GM21723 (cell line): Measurements from ENCODE around the gene WDR4.
"Not testable (repeated sequence)": the region's sequence is repeated elsewhere in the genome, so short reads cannot be mapped to it uniquely, and the experiment has no call there.

ENCODE experiments used
- ATAC-seq: cut with Tn5 transposase; IDR thresholded peaks from one replicate; pipeline ENCODE4 v1.9.1; 2021; ENCODE audit warnings: mild to moderate bottlenecking, moderate library complexity; ENCODE audit not compliant: unreplicated experiment

The WDR4 gene

DNA sequence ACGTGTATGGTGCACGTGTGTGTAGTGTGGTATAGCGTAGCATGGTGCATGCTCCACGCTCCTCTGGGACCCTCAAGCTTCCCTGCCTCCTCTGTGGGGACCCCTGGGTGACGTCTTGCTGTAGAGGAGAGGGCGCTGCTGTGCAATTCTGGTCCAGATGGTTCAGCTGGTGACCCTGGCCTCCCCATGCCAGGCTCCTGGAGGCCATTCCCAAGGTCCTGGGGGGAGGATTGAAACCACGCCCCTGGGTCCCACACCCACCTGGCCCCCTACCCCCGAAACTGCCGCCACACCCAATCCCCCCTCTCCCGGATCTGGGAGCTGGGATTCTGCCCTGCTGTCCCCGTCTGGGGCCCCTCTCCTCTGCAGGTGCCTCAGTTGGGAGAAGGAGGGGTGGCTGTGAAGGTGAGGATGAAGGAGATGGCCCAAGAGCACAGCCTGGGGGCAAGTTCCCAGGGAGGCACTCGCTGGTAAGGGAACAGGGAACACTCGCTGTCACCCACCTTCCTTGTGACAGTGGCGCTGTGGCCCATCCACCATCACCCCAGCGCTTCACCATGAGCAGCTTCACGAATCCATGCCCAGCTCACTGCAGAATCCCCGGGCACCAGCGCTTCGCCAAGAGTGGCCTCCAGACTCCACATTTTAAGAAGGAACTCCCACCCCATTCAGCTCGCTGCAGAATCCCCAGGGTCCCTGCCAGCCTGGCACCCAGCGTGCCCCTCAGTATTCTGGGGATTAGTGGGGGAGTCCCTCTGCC is 38.0 kb downstream of the WDR4 start:
- ATAC-seq, result no peak

DNA sequence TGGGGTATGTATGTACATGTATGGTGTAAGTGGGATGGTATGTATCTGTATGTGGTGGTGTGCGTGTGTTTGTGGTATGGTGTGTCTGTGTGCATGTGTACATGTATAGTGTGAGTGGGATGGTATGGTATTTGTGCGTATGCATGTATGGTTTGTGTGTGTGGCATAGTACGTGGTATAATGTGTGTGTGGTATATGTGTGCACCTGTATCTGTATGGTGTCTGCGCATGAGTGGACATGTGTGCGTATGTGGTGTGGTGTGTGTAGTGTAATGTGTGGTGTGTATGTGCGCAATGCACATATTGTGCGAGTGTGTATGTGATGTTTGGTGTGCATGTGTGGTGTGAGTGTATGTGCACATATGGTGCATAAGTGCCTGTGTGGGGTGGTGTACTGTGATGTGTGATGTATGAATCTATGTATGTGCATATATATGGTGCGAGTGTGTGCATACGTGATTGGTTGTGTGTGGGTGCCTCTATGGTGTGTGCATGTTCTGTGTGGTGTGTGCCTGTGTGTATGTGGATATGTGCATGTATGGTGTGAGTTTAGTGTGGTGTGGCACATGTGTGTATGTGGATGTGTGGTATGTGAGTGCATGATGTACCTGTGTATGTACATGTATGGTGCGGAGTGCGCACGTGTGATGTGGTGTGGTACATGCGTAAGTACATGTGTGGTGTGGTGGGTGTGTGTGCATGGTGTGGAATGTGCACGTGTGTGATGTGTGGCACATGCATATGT is 38.8 kb downstream of the WDR4 start:
- no peak for ATAC-seq

DNA sequence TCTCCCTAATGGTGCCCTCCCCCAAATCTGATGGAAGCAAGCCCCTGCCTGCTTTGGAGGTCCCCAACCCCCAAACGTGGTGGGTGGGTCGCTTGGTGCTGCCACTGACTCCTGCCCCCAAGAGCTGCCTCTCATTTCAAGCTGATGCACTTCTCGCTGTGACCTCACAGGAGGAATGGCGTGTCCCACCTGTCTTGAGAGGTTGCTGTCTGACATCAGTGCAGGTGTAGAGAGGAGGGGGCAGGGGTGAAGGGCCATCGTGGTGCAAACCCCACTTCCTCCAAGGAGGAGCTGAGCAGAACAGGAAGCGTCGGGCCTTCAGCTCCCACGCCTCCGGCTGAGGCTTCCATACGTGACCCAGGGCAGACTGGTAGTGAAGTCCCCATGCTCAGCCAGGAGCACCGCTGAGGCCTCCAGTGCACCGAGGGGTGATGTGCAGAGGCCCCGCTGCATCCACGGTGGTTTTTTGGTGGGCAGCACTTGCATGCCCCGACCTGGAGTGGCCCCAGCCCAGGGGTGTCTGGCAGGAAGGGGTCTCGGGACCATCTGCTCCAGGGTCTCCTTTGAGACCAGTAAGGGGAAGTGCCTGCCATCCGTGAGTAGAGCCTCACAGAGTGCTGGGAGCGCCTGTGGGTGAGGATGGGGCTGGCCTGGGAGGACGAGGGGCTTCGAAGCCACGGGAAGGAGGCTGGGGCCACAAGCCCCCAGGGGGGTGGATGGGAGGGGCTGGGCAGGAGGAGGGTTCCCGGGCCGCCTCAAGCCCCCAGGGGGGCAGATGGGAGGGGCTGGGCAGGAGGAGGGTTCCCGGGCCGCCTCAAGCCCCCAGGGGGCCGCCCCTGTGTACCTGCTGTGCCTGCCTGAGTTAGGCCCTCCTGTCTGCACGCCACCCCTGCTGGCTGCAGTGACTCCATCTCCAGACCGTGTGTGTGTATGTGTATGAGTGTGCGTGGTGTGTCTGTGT is 39.8 kb downstream of the WDR4 start:
- ATAC-seq, result no peak

DNA sequence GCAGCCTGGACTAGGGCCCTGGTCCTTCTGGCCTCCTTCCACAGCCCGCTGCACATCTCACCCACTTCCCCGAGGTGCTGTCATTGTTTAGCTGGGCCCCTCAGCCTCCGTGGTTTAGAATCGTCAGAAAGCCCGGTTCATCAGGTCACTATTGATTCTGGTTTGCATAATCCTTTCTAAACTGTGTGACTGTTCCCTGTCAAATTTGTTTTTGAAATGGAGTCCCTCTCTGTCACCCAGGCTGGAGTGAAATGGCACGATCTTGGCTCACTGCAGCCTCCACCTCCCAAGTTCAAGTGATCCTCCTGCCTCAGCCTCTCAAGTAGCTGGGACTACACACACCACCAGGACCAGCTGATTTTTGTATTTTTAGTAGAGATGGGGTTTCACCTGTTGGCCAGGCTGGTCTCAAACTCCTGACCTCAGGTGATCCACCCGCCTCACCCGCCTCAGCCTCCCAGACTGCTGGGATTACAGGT is 41.1 kb downstream of the WDR4 start:
- not testable (repeated sequence) for ATAC-seq

DNA sequence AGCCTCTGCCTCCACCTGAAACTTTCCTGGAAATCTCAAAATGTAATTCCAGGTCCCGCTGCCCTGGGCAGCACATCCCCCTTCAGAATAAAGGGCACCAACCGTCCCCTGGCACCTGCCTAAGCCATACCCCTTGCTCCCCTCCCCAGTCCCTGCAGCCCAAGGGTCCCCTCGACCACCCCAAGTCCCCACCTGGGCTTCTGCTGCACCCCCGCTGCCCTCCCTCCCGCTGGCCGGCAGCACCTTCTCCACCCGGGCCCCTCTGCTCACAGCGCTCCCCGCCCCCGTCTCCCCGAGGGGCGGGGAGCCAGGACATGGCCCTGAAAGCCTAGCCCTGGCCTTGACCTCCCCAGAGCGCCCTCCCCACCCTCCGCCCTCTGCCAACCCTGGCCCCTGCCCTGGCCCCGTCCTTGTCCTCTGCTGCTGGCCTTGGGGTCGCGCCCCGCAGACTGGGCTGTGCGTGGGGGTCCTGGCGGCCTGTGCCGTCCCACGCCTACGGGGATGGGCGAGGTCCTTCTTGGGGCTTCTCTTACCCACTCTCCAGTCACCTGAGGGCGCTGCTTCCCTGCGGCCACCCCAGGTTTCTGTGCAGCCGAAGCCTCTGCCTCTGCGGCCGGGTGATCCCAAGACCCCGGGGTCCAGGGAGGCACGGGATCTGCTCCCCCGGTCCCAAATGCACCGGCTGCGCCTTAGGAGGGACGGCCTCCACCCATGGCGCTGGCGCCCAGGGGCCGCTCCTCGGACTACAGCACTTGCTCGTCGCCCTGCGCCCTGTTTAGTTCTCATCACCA is 41.7 kb downstream of the WDR4 start:
- ATAC-seq, result no peak

DNA sequence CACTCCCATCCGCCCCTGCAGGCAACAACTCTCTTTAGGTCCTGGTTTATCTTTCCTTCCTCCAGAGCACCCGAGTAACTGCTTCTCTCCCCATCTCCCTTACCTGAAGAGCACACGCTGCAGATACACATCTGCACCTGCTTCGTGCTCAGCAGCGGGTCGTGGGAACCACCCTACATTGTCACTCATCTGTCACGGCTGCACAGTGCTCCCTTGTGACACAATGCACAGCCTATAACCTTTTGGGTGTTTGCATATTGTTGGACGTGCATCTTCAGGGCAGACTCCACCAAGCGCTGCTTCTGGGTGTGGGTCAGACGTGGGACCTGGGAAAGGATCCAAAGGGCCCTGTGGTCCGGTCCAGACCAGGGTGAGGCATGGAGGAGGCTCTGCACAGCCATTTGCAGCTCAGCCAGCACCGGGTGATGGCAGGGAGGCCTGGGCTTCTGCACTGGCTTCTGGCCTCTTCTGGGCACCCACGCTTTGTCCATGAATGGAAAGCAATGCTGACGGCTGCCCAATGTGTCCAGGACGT is 42.5 kb downstream of the WDR4 start:
- ATAC-seq, result no peak

DNA sequence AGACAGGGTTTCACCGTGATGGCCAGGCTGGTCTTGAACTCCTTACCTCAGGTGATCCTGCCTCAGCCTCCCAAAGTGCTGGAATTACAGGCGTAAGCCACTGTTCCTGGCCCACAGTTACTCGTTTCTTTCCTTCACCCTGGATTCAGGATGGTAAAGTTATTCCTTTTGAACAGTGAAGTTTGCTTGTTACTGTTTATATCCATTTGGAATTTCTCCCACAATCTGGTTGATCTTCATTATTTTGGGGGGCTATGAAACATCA is 43.0 kb downstream of the WDR4 start:
- no peak for ATAC-seq

DNA sequence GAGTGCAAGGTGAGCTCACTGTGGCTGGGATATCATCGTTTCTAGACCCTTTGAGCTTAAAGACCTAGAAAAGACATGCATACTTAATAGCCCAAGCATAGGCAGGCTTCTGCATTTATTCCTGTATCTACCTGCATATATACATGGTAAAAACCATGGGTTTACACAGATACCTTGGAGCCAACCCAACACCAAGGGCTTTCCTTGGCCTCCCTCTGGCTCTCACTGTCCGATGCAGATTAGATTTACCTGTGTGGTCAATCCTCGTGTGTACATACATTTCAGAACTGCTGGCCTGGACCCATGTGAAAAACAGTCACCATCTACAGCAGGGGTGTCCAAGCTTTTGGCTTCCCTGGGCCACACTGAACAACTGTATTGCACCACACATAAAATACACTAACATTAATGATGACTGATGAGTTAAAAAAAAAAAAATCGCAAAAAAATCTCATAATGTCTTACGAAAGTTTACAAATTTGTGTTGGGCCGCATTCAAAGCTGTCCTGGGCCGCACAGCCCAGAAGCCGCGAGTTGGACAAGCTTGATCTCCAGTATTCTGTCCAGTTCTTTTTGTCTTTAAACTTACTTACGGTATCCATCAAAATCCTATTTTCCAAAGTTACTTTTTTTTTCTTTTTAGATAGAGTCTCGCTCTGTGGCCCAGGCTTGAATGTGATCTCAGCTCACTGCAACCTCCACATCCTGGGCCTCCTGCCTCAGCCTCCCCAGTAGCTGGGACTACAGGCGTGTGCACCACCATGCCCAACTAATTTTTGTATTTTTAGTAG is 43.5 kb downstream of the WDR4 start:
- ATAC-seq, result no peak

DNA sequence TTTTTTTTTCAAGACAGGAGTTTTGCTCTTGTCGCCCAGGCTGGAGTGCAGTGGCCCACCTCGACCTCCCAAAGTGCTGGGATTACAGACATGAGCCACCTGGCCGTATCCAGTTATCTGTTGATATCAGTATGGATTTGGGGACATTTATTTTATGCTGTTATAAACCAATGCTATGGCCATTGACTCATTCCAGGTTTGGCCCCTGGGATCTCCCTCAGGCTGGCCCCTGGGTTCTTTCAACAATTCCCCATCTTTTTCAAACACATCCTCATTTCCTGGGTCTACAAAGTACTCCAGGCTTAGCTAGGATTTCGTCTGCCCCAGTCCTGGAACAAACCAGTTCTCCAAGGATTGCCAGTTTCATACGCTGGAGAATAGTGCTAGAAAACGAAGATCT is 44.1 kb downstream of the WDR4 start:
- ATAC-seq, result no peak

DNA sequence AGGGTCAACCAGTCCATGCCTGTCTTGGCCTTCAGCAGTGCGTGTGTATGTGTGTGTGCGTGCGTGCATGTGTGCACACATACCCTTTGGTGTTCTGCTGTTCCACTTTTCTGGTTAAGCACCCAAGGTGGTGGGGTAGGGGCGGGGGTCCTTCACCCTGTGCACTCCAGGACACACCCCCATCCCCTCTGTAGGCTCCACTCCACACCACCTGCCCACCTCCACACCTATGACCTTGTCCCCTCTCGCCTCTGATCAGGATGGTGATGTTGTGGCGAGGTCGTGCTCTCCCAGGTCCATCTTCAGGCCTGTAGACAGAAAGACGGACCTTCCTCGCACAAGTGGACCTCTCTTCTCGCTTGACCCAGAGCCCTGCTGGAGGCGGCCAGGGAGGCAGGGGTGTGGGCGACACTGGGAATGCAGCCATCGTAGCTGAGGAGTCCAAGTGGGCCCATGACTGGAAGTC is 44.6 kb downstream of the WDR4 start:
- no peak for ATAC-seq

DNA sequence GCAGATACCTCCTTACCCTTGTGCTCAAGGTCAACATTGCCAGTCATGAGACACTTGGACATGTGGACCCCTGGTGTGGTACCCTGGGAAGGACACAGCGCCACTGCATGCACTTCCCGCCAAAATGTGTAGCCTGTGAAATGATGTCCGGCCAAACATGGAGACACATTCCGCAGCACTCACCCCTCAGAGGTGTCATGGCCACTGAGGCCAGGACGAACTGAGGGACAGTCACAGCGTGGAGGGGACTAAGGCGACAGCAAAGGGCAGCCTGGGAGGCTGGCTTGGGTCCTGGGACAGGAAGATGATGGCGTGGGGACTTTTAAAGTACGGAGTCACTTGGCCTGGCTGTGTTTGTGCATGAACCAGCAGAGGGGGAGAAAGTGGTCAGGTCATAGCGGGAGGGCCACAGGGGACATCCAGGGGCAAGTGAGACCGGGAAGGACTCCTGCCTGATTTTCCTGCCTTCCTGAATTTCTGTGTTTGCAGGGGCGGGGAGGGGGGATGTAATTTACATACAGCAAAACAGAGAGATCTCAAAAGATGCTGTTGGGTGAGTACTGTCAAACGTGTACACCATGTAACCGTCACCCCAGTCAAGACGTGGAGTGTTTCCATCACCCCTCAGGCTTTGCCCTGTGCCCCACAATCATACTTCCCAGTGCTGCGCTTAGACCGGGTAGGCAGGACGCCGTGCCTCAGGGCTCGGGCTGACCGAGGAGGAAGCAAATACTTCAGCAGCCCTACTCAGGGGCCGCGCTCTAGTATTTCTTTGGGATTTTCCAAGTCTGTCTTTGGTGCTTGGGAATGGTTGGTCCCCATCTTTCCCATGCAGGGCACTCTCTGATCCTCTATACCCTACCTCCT is 45.2 kb downstream of the WDR4 start:
- no peak for ATAC-seq

DNA sequence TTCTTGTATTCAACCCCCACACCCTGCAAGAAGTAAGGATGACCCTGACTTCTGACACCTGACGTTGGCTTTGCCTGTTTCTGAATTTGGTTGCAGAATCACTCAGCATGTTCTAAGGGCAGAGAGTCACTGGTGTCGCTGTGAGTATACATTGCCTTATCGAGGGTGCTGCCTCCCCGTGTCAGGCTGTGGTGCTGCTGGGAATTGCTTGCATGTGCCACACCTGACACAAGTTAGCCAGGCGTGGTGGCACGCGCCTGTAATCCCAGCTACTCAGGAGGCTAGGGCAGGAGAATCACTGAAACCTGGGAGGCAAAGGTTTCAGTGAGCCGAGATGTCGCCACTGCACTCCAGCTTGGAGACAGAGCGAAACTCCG is 45.9 kb downstream of the WDR4 start:
- no peak for ATAC-seq

DNA sequence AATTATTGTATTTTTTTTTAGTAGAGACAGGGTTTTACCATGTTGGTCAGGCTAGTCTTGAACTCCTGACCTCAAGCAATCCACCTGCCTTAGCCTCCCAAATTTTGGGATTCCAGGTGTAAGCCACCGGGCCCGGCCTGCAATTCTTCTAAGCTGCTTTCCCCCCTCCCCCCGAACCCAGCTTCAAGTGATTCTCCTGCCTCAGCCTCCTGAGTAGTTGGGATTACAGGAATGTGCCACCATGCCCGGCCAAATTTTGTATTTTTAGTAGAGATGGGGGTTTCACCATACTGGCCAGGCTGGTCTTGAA is 47.1 kb downstream of the WDR4 start:
- not testable (repeated sequence) for ATAC-seq

DNA sequence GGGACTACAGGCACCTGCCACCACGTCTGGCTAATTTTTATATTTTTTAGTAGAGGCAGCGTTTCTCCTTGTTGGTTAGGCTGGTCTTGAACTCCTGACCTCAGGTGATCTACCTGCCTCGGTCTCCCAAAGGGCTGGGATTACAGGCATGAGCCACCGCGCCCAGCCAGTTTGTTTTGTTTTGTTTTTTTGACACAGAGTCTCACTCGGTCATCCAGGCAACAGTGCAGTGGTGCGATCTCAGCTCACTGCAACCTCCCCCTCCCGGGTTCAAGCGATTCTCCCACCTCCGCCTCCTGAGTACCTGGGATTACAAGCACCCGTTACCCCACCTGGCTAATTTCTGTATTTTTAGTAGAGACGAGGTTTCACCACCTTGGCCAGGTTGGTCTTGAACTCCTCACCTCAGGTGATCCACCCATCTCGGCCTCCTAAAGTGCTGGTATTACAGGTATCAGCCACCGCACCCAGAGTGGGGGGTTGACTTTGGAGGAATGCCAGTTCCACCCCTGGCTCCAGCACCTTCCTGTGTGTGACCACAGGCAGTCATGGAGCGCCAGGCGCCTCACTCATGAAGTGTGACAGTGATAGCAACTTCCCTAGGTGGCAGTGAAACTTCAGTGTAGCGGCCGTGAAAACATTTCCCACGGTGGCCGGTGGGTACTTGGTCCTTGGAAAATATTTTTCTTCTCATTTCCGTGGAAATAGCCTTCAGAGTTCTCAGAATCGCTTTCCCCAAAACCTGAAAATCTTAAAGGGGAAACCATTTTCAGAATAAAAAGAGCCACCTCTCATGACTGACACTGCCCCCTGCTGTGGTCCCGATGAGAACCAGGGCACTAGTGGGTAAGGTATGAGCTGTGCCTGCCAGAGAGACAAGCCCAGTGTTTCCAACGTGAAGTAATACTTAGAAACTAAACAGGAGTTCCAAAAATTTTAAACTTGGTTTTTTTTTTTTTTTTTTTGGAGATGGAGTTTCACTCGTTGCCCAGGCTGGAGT is 48.6 kb downstream of the WDR4 start:
- ATAC-seq, result no peak

DNA sequence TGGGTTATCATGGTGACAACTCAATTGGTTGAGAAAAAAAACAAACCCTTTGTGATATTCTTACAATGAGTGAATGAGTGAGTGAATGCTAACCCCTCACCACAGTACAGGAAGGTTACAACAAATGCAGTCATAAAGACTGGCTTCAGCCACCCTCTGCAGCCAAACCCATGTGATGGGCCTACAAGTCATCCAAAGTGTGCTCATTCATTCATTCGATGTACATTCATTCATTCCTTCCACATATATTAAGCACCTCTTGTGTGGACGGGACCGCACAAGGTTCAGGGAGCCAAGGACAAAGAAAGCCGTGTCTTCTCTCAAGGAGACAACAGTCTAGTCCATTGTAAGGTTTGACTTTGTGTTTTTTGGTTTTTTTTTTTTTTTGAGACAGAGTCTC is 49.4 kb downstream of the WDR4 start:
- ATAC-seq, result no peak

DNA sequence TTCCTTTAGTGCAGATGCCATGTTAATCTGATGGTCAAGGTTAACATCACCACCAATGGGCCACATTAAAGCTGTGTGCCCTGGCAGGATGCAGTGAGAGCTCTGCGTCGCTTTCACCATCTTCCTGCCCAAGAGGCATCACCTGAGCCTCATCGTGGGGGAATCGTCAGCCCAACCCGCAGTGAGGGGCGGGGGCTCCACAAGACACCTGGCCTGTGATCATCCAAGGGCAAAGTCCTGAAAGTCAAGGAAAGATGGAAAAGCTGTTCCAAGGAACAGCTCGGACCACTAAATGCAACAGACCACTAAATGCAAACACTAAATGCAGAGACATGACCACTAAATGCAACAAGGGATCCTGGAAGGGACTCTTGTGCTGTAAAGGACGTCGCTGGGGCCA is 49.9 kb downstream of the WDR4 start:
- ATAC-seq, result no peak

DNA sequence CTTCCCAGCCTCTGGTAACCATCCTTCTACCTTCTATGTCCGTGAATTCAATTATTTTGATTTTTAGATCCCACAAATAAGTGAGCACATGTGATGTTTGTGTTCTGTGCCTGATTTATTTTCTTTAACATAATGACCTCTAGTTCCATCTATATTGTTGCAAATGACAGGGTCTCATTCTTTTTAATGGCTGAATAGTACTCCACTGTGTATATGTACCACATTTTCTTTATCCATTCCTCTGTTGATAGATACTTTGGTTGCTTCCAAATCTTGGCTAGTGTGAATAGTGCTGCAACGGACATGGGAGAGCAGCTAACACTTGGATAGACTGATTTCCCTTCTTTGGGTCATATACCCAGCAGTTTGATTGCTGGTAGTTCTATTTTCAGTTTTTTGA is 51.8 kb downstream of the WDR4 start:
- no peak for ATAC-seq
